Measurements from ENCODE around the gene SLC25A10. TPM values are rescaled to one million over a fixed set of nuclear protein-coding genes. Genes with fewer than 3 reads are reported as not detected.

Gene SLC25A10
- total and polyA plus RNA-seq, 8 donors, result 12.0 to 55.8 (median 24.1) TPM

Small RNA genes lying within 50 kb of the gene (microRNA-seq; reads per million reads assigned to microRNA genes)
- gene MIR6786, result 0 to 0.29 reads per million in 2 donors

Other genes with a start within 250 kb of the SLC25A10 start
- gene ACTG1, start 199.5 kb upstream of the SLC25A10 start, total RNA-seq, result 1,000 to 10,000 TPM; 1,458 to 2,872 (median 2,024) TPM
- gene ACTG1, start 199.5 kb upstream of the SLC25A10 start, polyA plus RNA-seq, result 1,000 to 10,000 TPM in 1 of 2 donors, 100 to 1,000 TPM in 1; 889 to 1,003 TPM
- gene FSCN2, start 183.9 kb upstream of the SLC25A10 start, total RNA-seq, result 10 to 100 TPM in 4 of 6 donors, 1 to 10 TPM in 2; 7.9 to 11.9 (median 10.7) TPM
- 10 to 100 TPM in 1 of 2 donors, 1 to 10 TPM in 1; 2.5 to 15.3 TPM for gene FSCN2, start 183.9 kb upstream of the SLC25A10 start, polyA plus RNA-seq
- gene FAAP100, start 159.9 kb upstream of the SLC25A10 start, total RNA-seq, result 10 to 100 TPM in 5 of 6 donors, 1 to 10 TPM in 1; 9.4 to 17.5 (median 12.2) TPM
- gene FAAP100, start 159.9 kb upstream of the SLC25A10 start, polyA plus RNA-seq, result 10 to 100 TPM; 40.0 to 66.0 TPM
- 10 to 100 TPM; 32.8 to 54.8 (median 36.4) TPM for gene NPLOC4, start 75.2 kb upstream of the SLC25A10 start, total RNA-seq
- 10 to 100 TPM; 32.5 to 34.8 TPM for gene NPLOC4, start 75.2 kb upstream of the SLC25A10 start, polyA plus RNA-seq
- 1 to 10 TPM in 2 of 6 donors, under 1 TPM in 4; 0.24 to 1.5 (median 0.84) TPM for gene TSPAN10, start 75.1 kb upstream of the SLC25A10 start, total RNA-seq
- gene TSPAN10, start 75.1 kb upstream of the SLC25A10 start, polyA plus RNA-seq, result 1 to 10 TPM; 2.0 to 2.2 TPM
- gene PDE6G, start 55.7 kb upstream of the SLC25A10 start, total RNA-seq, result under 1 TPM in 2 of 6 donors, not detected in 4; 0.31 to 0.37 TPM
- under 1 TPM; 0.47 to 0.49 TPM for gene PDE6G, start 55.7 kb upstream of the SLC25A10 start, polyA plus RNA-seq
- gene OXLD1, start 45.7 kb upstream of the SLC25A10 start, total RNA-seq, result 10 to 100 TPM in 5 of 6 donors, 1 to 10 TPM in 1; 9.4 to 19.6 (median 13.8) TPM
- 10 to 100 TPM; 48.2 to 57.2 TPM for gene OXLD1, start 45.7 kb upstream of the SLC25A10 start, polyA plus RNA-seq
- gene CCDC137, start 45.5 kb upstream of the SLC25A10 start, total RNA-seq, result 10 to 100 TPM in 1 of 6 donors, 1 to 10 TPM in 5; 2.9 to 11.0 (median 5.6) TPM
- gene CCDC137, start 45.5 kb upstream of the SLC25A10 start, polyA plus RNA-seq, result 10 to 100 TPM; 12.5 to 50.4 TPM
- 10 to 100 TPM; 10.5 to 18.3 (median 13.1) TPM for gene ARL16, start 28.5 kb upstream of the SLC25A10 start, total RNA-seq
- gene ARL16, start 28.5 kb upstream of the SLC25A10 start, polyA plus RNA-seq, result 100 to 1,000 TPM; 102 to 119 TPM
- 10 to 100 TPM; 39.3 to 56.6 (median 43.0) TPM for gene HGS, start 28.3 kb upstream of the SLC25A10 start, total RNA-seq
- gene HGS, start 28.3 kb upstream of the SLC25A10 start, polyA plus RNA-seq, result 100 to 1,000 TPM; 135 to 174 TPM
- gene MRPL12, start 8.9 kb upstream of the SLC25A10 start, total RNA-seq, result 10 to 100 TPM; 18.1 to 46.6 (median 23.7) TPM
- 10 to 100 TPM; 48.8 to 98.7 TPM for gene MRPL12, start 8.9 kb upstream of the SLC25A10 start, polyA plus RNA-seq
- gene GCGR, start 91.9 kb downstream of the SLC25A10 start, total RNA-seq, result 1 to 10 TPM in 2 of 6 donors, under 1 TPM in 3, not detected in 1; 0.28 to 2.1 (median 0.79) TPM
- gene GCGR, start 91.9 kb downstream of the SLC25A10 start, polyA plus RNA-seq, result 10 to 100 TPM in 1 of 2 donors, 1 to 10 TPM in 1; 7.3 to 22.7 TPM
- gene MCRIP1, start 121.0 kb downstream of the SLC25A10 start, total RNA-seq, result 10 to 100 TPM; 28.9 to 64.0 (median 50.2) TPM
- gene MCRIP1, start 121.0 kb downstream of the SLC25A10 start, polyA plus RNA-seq, result 100 to 1,000 TPM; 133 to 203 TPM
- under 1 TPM in 1 of 6 donors, not detected in 5; 0.19 TPM for gene PPP1R27, start 122.8 kb downstream of the SLC25A10 start, total RNA-seq
- 1 to 10 TPM; 1.1 to 1.5 TPM for gene PPP1R27, start 122.8 kb downstream of the SLC25A10 start, polyA plus RNA-seq
- 1,000 to 10,000 TPM; 1,057 to 2,130 (median 1,556) TPM for gene P4HB, start 148.3 kb downstream of the SLC25A10 start, total RNA-seq
- gene P4HB, start 148.3 kb downstream of the SLC25A10 start, polyA plus RNA-seq, result 1,000 to 10,000 TPM in 1 of 2 donors, 100 to 1,000 TPM in 1; 876 to 1,399 TPM
- 100 to 1,000 TPM in 5 of 6 donors, 10 to 100 TPM in 1; 99.5 to 170 (median 160) TPM for gene ARHGDIA, start 159.1 kb downstream of the SLC25A10 start, total RNA-seq
- gene ARHGDIA, start 159.1 kb downstream of the SLC25A10 start, polyA plus RNA-seq, result 100 to 1,000 TPM; 157 to 225 TPM
- gene ALYREF, start 179.3 kb downstream of the SLC25A10 start, total RNA-seq, result 10 to 100 TPM; 14.4 to 27.8 (median 23.4) TPM
- gene ALYREF, start 179.3 kb downstream of the SLC25A10 start, polyA plus RNA-seq, result 10 to 100 TPM; 10.3 to 22.6 TPM
- 10 to 100 TPM; 33.3 to 45.5 (median 42.5) TPM for gene ANAPC11, start 179.4 kb downstream of the SLC25A10 start, total RNA-seq
- gene ANAPC11, start 179.4 kb downstream of the SLC25A10 start, polyA plus RNA-seq, result 100 to 1,000 TPM in 1 of 2 donors, 10 to 100 TPM in 1; 95.1 to 112 TPM
- gene NPB, start 190.0 kb downstream of the SLC25A10 start, total RNA-seq, result under 1 TPM in 4 of 6 donors, not detected in 2; 0.19 to 0.62 (median 0.34) TPM
- gene NPB, start 190.0 kb downstream of the SLC25A10 start, polyA plus RNA-seq, result under 1 TPM; 0.34 to 0.45 TPM
- 10 to 100 TPM in 5 of 6 donors, 1 to 10 TPM in 1; 9.0 to 20.7 (median 15.0) TPM for gene PCYT2, start 199.1 kb downstream of the SLC25A10 start, total RNA-seq
- 10 to 100 TPM; 22.3 to 35.3 TPM for gene PCYT2, start 199.1 kb downstream of the SLC25A10 start, polyA plus RNA-seq
- gene SIRT7, start 205.9 kb downstream of the SLC25A10 start, total RNA-seq, result 10 to 100 TPM in 5 of 6 donors, 1 to 10 TPM in 1; 9.6 to 18.1 (median 12.0) TPM
- gene SIRT7, start 205.9 kb downstream of the SLC25A10 start, polyA plus RNA-seq, result 10 to 100 TPM; 33.8 to 40.2 TPM
- gene MAFG, start 215.5 kb downstream of the SLC25A10 start, total RNA-seq, result 10 to 100 TPM in 1 of 6 donors, 1 to 10 TPM in 5; 6.4 to 11.1 (median 8.0) TPM
- 1 to 10 TPM; 6.9 to 8.2 TPM for gene MAFG, start 215.5 kb downstream of the SLC25A10 start, polyA plus RNA-seq
- gene PYCR1, start 225.0 kb downstream of the SLC25A10 start, total RNA-seq, result 100 to 1,000 TPM in 1 of 6 donors, 10 to 100 TPM in 5; 30.6 to 158 (median 52.3) TPM
- 10 to 100 TPM; 25.4 to 36.9 TPM for gene PYCR1, start 225.0 kb downstream of the SLC25A10 start, polyA plus RNA-seq
- not detected for gene MYADML2, start 234.9 kb downstream of the SLC25A10 start, total RNA-seq
- not detected for gene MYADML2, start 234.9 kb downstream of the SLC25A10 start, polyA plus RNA-seq
- under 1 TPM in 5 of 6 donors, not detected in 1; 0.14 to 0.44 (median 0.16) TPM for gene NOTUM, start 248.9 kb downstream of the SLC25A10 start, total RNA-seq
- under 1 TPM; 0.21 to 0.27 TPM for gene NOTUM, start 248.9 kb downstream of the SLC25A10 start, polyA plus RNA-seq

Data from pancreas (tissue), 8 donors.